OCI-LY1 (cell line): Measurements from ENCODE around the gene WDSUB1.

ENCODE experiments used
- CTCF ChIP-seq: fragments of 200-600 bp; sonication (generic), shearing (Covaris generic); IDR thresholded peaks from 2 replicates; pipeline ENCODE4 v1.5.1; 2017; ENCODE audit warnings: mild to moderate bottlenecking, antibody characterized with exemption, low read length, moderate library complexity, mixed read lengths
- EZH2 ChIP-seq: fragments of 200-600 bp; sonication (generic), shearing (Covaris generic); IDR thresholded peaks from 2 replicates; pipeline ENCODE4 v1.8.0; 2017; ENCODE audit warnings: borderline replicate concordance, mixed run types, mild to moderate bottlenecking, antibody characterized with exemption, low read length, moderate library complexity, mixed read lengths

- TF ChIP-seq CTCF: no peak
- TF ChIP-seq EZH2: no peak
Measured at GRCh38 chr2:159300586-159300985, 14.1 kb upstream of the WDSUB1 start.
